PC-3 (cell line): Measurements from ENCODE around the gene GHRL.

ENCODE experiments used
- EZH2 ChIP-seq: fragments of 300-600 bp; sonication (generic); IDR thresholded peaks from one replicate; pipeline ENCODE4 v1.6.1; 2017; ENCODE audit warnings: antibody characterized with exemption, mild to moderate bottlenecking, low read length; ENCODE audit not compliant: unreplicated experiment
- TF ChIP-seq, protein P1 (sequence below): fragments of 300-600 bp; sonication (generic); conservative IDR thresholded peaks from 2 replicates; pipeline ENCODE4 v1.5.1; 2017; ENCODE audit warnings: antibody characterized with exemption, low read depth, mild to moderate bottlenecking, low read length

DNA sequence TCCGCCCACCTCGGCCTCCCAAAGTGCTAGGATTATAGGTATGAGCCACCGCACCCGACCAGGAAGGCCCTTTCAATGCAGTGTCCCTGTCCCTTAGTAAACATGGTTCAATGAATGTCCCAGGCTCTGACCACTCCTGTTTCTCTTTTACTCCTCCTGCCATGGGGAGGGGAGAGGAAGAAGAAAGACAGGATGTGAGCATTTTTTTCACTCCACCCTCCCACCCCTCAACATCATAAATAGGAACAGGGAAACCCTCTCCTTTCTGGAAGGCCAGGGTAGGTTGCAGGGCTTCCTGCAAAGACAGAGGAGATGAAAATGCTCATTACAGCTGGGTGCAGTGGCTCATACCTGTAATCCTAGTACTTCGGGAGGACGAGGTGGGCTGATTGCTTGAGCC, 51.9 kb downstream of the GHRL start:
- TF ChIP-seq EZH2: no peak
- TF ChIP-seq, protein P1, sequence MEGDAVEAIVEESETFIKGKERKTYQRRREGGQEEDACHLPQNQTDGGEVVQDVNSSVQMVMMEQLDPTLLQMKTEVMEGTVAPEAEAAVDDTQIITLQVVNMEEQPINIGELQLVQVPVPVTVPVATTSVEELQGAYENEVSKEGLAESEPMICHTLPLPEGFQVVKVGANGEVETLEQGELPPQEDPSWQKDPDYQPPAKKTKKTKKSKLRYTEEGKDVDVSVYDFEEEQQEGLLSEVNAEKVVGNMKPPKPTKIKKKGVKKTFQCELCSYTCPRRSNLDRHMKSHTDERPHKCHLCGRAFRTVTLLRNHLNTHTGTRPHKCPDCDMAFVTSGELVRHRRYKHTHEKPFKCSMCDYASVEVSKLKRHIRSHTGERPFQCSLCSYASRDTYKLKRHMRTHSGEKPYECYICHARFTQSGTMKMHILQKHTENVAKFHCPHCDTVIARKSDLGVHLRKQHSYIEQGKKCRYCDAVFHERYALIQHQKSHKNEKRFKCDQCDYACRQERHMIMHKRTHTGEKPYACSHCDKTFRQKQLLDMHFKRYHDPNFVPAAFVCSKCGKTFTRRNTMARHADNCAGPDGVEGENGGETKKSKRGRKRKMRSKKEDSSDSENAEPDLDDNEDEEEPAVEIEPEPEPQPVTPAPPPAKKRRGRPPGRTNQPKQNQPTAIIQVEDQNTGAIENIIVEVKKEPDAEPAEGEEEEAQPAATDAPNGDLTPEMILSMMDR: no peak
